HepG2 (cell line): ENCODE results near the gene POLR2H. TPM values are rescaled to one million over a fixed set of nuclear protein-coding genes. Genes with fewer than 3 reads are reported as not detected.
A peak's percentile ranks its signal among the peaks of the same experiment; 100 is the strongest.

ENCODE experiments used
- ATRX ChIP-seq: sonication (generic); formaldehyde crosslinking; IDR thresholded peaks from 2 replicates; pipeline ENCODE4 v1.4.0; 2020; ENCODE audit warnings: missing genetic modification reagents, borderline replicate concordance
- CBX5 ChIP-seq: sonication (generic); formaldehyde crosslinking; IDR thresholded peaks from 2 replicates; pipeline ENCODE4 v1.4.0; 2020; ENCODE audit warnings: missing genetic modification reagents, borderline replicate concordance
- CEBPG ChIP-seq: IDR thresholded peaks from 2 replicates; pipeline ENCODE4 v1.6.1; 2016
- KDM1A ChIP-seq: IDR thresholded peaks from 2 replicates; pipeline ENCODE4 v1.6.1; 2016; ENCODE audit warnings: missing compliant biosample characterization
- NONO ChIP-seq, 2 experiments: fragments of 450-650 bp in 1 of 2; sonication (generic) in 1 of 2; formaldehyde crosslinking in 1 of 2; IDR thresholded peaks in 1 of 2; conservative IDR thresholded peaks in 1 of 2; 2 replicates each; pipeline versions ENCODE4 v1.6.1 to v1.8.0; 2017 to 2022; ENCODE audit warnings: mild to moderate bottlenecking in 1 of 2, missing genetic modification reagents in 1 of 2, moderate library complexity in 1 of 2
- ZKSCAN8 ChIP-seq: IDR thresholded peaks from 2 replicates; pipeline ENCODE4 v1.6.1; 2016; ENCODE audit warnings: borderline replicate concordance, missing genetic modification reagents, missing compliant biosample characterization
- ZMYM3 ChIP-seq: sonication (generic); formaldehyde crosslinking; IDR thresholded peaks from 2 replicates; pipeline ENCODE4 v1.5.1; 2020; ENCODE audit warnings: mild to moderate bottlenecking, missing genetic modification reagents
- ZNF121 ChIP-seq: sonication (generic); formaldehyde crosslinking; IDR thresholded peaks from 2 replicates; pipeline ENCODE4 v1.5.0; 2020; ENCODE audit warnings: mild to moderate bottlenecking, missing genetic modification reagents
- ZNF557 ChIP-seq: sonication (generic); formaldehyde crosslinking; IDR thresholded peaks from 2 replicates; pipeline ENCODE4 v1.4.0; 2020; ENCODE audit warnings: missing genetic modification reagents
- ZNF644 ChIP-seq: IDR thresholded peaks from 2 replicates; pipeline ENCODE4 v1.6.1; 2016; ENCODE audit warnings: low read depth
- ZNF724P ChIP-seq: sonication (generic); formaldehyde crosslinking; IDR thresholded peaks from 2 replicates; pipeline ENCODE4 v1.8.0; 2022; ENCODE audit warnings: missing genetic modification reagents, borderline replicate concordance
- polyA plus RNA-seq, 8 experiments: library from polyadenylated mRNA; depleted of rRNA in 3 of 8; stranded (reverse) in 7 of 8; unstranded in 1 of 8; fragments of >200 nt; fragmentation: Illumina TruSeq in 4 of 8; extraction: Trizol in 4 of 8; gene quantifications; 2 replicates each; pipeline versions ENCODE4 v1.2.1 to v1.2.3, GENCODE V29; 2011 to 2016; ENCODE audit warnings: low read depth in 4 of 8, missing spikeins in 1 of 8, mixed read lengths in 1 of 8; ENCODE audit not compliant: insufficient read depth in 1 of 8
- total RNA-seq, 5 experiments: library from RNA; depleted of rRNA; stranded (reverse); fragments of >200 nt; fragmentation: Illumina TruSeq; extraction: Trizol; gene quantifications; 2 replicates each; pipeline ENCODE4 v1.2.3, GENCODE V29; 2016; ENCODE audit warnings: low read depth in 1 of 5
- TF ChIP-seq, protein P1 (sequence below): sonication (generic); formaldehyde crosslinking; IDR thresholded peaks from 2 replicates; pipeline ENCODE4 v1.4.0; 2020; ENCODE audit warnings: missing genetic modification reagents, borderline replicate concordance
- TF ChIP-seq, protein P2 (sequence below): IDR thresholded peaks from 2 replicates; pipeline ENCODE4 v1.6.1; 2018; ENCODE audit warnings: missing genetic modification reagents, mild to moderate bottlenecking, missing compliant biosample characterization
- TF ChIP-seq, protein P3 (sequence below): sonication (generic); formaldehyde crosslinking; IDR thresholded peaks from 2 replicates; pipeline ENCODE4 v1.9.0; 2021; ENCODE audit warnings: mild to moderate bottlenecking, missing genetic modification reagents

The POLR2H gene
- total and polyA plus RNA-seq, 2 of the 13 experiments (the other 11 are each of a cell fraction or from before 2014, with no cell fraction given): 118 to 194 TPM

DNA sequence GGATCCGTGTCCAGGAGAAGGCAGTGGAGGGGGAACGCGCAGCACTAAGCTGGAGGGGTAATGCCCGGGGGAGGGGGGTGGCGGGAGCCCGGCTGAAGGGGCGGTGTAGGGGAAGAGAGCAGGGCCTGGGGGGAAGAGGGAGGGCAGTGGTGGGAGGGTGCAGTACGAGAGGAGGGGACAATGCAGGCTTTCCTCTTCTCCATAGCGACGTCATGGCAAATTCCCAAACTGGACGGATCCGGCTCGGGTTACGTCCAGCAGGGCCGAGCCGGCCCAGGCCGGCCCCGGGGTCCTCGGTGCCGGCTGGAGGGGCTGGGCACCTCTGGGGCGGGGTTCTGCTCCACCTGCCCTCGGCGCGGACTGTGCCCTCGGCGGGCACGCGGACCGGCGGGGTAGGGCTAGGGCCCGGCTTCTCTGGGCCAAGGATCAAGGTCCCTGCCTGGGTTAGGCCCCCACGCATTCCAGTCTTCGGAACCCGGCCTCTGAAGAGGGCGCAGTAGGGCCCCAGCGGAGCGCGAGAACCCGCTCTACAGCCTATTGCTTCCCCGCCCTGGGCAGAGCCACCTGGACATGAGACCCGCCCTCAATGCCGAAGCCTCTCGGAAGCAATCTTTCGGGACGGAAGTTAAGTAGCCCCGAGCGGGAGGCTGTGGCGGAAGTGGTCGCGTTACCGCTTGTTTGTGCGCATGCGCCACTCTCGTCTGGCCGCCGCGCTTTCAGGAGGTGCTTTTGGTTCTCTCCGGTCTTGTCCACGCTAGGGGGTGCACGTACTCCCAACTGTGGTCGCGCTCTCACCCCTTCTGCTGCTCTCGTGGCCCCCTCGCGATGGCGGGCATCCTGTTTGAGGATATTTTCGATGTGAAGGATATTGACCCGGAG is 1.4 kb downstream of the POLR2H start (continued):
- TF ChIP-seq, protein P1, sequence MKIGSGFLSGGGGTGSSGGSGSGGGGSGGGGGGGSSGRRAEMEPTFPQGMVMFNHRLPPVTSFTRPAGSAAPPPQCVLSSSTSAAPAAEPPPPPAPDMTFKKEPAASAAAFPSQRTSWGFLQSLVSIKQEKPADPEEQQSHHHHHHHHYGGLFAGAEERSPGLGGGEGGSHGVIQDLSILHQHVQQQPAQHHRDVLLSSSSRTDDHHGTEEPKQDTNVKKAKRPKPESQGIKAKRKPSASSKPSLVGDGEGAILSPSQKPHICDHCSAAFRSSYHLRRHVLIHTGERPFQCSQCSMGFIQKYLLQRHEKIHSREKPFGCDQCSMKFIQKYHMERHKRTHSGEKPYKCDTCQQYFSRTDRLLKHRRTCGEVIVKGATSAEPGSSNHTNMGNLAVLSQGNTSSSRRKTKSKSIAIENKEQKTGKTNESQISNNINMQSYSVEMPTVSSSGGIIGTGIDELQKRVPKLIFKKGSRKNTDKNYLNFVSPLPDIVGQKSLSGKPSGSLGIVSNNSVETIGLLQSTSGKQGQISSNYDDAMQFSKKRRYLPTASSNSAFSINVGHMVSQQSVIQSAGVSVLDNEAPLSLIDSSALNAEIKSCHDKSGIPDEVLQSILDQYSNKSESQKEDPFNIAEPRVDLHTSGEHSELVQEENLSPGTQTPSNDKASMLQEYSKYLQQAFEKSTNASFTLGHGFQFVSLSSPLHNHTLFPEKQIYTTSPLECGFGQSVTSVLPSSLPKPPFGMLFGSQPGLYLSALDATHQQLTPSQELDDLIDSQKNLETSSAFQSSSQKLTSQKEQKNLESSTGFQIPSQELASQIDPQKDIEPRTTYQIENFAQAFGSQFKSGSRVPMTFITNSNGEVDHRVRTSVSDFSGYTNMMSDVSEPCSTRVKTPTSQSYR: no peak
- TF ChIP-seq ZNF644 (CRISPR knock-in tag) (no peak), CEBPG (CRISPR knock-in tag) (peak; percentile 27; the same call in 1 of the 2 replicates), ZNF557 (CRISPR knock-in tag) (0 out of 2 replicates have a peak, but pooled peaks have one; percentile 12), ZKSCAN8 (CRISPR knock-in tag) (peak; percentile 34; the same call in 1 of the 2 replicates), CBX5 (CRISPR knock-in tag) (no peak; the same call in 1 of the 2 replicates), ZNF724P (CRISPR knock-in tag) (no peak; the same call in 1 of the 2 replicates), KDM1A (CRISPR knock-in tag) (no peak; the same call in 1 of the 2 replicates), ZMYM3 (CRISPR knock-in tag) (no peak), NONO (IDR thresholded peaks at IDR 0.05) (no peak), NONO (CRISPR knock-in tag; conservative IDR thresholded peaks at IDR 0.05) (peak; percentile 81; the same call in 1 of the 2 replicates), ATRX (CRISPR knock-in tag) (no peak), ZNF121 (CRISPR knock-in tag) (peak; percentile 90)
- TF ChIP-seq, protein P2, sequence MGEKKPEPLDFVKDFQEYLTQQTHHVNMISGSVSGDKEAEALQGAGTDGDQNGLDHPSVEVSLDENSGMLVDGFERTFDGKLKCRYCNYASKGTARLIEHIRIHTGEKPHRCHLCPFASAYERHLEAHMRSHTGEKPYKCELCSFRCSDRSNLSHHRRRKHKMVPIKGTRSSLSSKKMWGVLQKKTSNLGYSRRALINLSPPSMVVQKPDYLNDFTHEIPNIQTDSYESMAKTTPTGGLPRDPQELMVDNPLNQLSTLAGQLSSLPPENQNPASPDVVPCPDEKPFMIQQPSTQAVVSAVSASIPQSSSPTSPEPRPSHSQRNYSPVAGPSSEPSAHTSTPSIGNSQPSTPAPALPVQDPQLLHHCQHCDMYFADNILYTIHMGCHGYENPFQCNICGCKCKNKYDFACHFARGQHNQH (CRISPR knock-in tag): peak; percentile 83; the same call in 1 of the 2 replicates
- TF ChIP-seq, protein P3, sequence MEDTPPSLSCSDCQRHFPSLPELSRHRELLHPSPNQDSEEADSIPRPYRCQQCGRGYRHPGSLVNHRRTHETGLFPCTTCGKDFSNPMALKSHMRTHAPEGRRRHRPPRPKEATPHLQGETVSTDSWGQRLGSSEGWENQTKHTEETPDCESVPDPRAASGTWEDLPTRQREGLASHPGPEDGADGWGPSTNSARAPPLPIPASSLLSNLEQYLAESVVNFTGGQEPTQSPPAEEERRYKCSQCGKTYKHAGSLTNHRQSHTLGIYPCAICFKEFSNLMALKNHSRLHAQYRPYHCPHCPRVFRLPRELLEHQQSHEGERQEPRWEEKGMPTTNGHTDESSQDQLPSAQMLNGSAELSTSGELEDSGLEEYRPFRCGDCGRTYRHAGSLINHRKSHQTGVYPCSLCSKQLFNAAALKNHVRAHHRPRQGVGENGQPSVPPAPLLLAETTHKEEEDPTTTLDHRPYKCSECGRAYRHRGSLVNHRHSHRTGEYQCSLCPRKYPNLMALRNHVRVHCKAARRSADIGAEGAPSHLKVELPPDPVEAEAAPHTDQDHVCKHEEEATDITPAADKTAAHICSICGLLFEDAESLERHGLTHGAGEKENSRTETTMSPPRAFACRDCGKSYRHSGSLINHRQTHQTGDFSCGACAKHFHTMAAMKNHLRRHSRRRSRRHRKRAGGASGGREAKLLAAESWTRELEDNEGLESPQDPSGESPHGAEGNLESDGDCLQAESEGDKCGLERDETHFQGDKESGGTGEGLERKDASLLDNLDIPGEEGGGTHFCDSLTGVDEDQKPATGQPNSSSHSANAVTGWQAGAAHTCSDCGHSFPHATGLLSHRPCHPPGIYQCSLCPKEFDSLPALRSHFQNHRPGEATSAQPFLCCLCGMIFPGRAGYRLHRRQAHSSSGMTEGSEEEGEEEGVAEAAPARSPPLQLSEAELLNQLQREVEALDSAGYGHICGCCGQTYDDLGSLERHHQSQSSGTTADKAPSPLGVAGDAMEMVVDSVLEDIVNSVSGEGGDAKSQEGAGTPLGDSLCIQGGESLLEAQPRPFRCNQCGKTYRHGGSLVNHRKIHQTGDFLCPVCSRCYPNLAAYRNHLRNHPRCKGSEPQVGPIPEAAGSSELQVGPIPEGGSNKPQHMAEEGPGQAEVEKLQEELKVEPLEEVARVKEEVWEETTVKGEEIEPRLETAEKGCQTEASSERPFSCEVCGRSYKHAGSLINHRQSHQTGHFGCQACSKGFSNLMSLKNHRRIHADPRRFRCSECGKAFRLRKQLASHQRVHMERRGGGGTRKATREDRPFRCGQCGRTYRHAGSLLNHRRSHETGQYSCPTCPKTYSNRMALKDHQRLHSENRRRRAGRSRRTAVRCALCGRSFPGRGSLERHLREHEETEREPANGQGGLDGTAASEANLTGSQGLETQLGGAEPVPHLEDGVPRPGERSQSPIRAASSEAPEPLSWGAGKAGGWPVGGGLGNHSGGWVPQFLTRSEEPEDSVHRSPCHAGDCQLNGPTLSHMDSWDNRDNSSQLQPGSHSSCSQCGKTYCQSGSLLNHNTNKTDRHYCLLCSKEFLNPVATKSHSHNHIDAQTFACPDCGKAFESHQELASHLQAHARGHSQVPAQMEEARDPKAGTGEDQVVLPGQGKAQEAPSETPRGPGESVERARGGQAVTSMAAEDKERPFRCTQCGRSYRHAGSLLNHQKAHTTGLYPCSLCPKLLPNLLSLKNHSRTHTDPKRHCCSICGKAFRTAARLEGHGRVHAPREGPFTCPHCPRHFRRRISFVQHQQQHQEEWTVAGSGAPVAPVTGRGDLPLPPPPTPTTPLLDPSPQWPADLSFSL (CRISPR knock-in tag): no peak
